Hepatocyte (in vitro differentiated cells): ENCODE measurements around the gene PVALEF.

Experiments used
- EZH2 ChIP-seq: fragments of 200-600 bp; sonication (generic); IDR thresholded peaks from 2 replicates; pipeline ENCODE4 v1.6.1; 2016; ENCODE audit warnings: antibody characterized with exemption, mild to moderate bottlenecking, borderline replicate concordance
- TF ChIP-seq, protein P1 (sequence below): fragments of 200-600 bp; sonication (generic); IDR thresholded peaks from 2 replicates; pipeline ENCODE4 v1.5.1; 2016; ENCODE audit warnings: antibody characterized with exemption, mild to moderate bottlenecking; ENCODE audit not compliant: poor library complexity

DNA sequence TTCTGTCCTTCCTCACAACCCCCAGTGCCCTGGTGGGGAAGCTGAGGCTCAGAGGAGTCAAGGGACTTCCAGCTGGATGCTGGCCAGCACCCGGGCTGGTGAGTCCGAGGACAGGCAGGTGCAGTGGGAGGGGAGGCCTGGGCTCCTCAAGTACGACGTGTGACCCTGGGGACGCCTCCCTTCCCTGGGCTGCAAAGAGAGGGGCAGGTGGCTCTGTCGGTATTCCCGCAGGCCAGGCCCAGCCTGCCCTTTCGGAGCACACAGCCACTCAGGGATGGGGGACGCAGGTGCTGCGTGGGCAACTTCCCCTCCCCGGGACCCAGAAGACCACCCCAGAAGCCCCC is 33.1 kb upstream of the PVALEF start:
- TF ChIP-seq, protein P1, sequence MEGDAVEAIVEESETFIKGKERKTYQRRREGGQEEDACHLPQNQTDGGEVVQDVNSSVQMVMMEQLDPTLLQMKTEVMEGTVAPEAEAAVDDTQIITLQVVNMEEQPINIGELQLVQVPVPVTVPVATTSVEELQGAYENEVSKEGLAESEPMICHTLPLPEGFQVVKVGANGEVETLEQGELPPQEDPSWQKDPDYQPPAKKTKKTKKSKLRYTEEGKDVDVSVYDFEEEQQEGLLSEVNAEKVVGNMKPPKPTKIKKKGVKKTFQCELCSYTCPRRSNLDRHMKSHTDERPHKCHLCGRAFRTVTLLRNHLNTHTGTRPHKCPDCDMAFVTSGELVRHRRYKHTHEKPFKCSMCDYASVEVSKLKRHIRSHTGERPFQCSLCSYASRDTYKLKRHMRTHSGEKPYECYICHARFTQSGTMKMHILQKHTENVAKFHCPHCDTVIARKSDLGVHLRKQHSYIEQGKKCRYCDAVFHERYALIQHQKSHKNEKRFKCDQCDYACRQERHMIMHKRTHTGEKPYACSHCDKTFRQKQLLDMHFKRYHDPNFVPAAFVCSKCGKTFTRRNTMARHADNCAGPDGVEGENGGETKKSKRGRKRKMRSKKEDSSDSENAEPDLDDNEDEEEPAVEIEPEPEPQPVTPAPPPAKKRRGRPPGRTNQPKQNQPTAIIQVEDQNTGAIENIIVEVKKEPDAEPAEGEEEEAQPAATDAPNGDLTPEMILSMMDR: no peak
- TF ChIP-seq EZH2: no peak
